Measurements from ENCODE around the gene USP6.
"Not testable (repeated sequence)": the region's sequence is repeated elsewhere in the genome, so short reads cannot be mapped to it uniquely, and the experiment has no call there.

Gene USP6

GRCh38 chr17:5164436-5164835 is 48.6 kb downstream of the USP6 start:
- no peak overlapping the region for H3K27ac ChIP-seq
- no peaks in the 10 kb centered on the region for H3K36me3 ChIP-seq
- H3K4me3 ChIP-seq: no peak overlapping the region
- DNase-seq: no peak
- intact Hi-C loops (cut with DNase I; ENCODE audit: low total_unique reads): no loop called here
- no peaks in the 10 kb centered on the region for H3K27me3 ChIP-seq
- no peaks in the 10 kb centered on the region for H3K4me1 ChIP-seq
- no peak for TF ChIP-seq CTCF (IDR thresholded peaks at IDR 0.05)
- H3K9me3 ChIP-seq: no peaks in the 10 kb centered on the region

- intact Hi-C loops (cut with DNase I; ENCODE audit: low total_unique reads); H3K27ac ChIP-seq; H3K9me3 ChIP-seq; H3K4me3 ChIP-seq; H3K36me3 ChIP-seq; H3K27me3 ChIP-seq; H3K4me1 ChIP-seq; DNase-seq: not testable (repeated sequence)
These were observed 50.1 kb downstream of the USP6 start for GRCh38 chr17:5165791-5166564.

- H3K27me3 ChIP-seq; H3K4me1 ChIP-seq; intact Hi-C loops (cut with DNase I; ENCODE audit: low total_unique reads); H3K4me3 ChIP-seq; DNase-seq; H3K27ac ChIP-seq: not testable (repeated sequence)
- peaks cover 31 to 57% (median 45%) of the 10 kb centered on the region in 3 donors for H3K36me3 ChIP-seq
- peaks cover 20 to 82% (median 51%) of the 10 kb centered on the region in 3 donors for H3K9me3 ChIP-seq
These were observed 59.2 kb downstream of the USP6 start for GRCh38 chr17:5175027-5175426.

GRCh38 chr17:5179003-5179402 is 63.2 kb downstream of the USP6 start:
- DNase-seq: no peak
- no peak for TF ChIP-seq CTCF (IDR thresholded peaks at IDR 0.05)
- intact Hi-C loops (cut with DNase I; ENCODE audit: low total_unique reads): no loop called here
- Histone ChIP-seq H3K4me3 (no peak overlapping the region), H3K9me3 (peaks cover 47 to 94% (median 82%) of the 10 kb centered on the region in 3 donors), H3K27ac (no peak overlapping the region), H3K4me1 (no peaks in the 10 kb centered on the region), H3K36me3 (peaks cover 42 to 90% (median 70%) of the 10 kb centered on the region in 3 donors), H3K27me3 (no peaks in the 10 kb centered on the region)

- no peak for TF ChIP-seq CTCF (IDR thresholded peaks at IDR 0.05)
- H3K4me1 ChIP-seq: no peaks in the 10 kb centered on the region
- H3K4me3 ChIP-seq: no peak overlapping the region
- no peak for DNase-seq
- H3K9me3 ChIP-seq: peaks cover 51 to 98% (median 93%) of the 10 kb centered on the region in 3 donors
- H3K27ac ChIP-seq: no peak overlapping the region
- H3K36me3 ChIP-seq: peaks cover 47 to 91% (median 69%) of the 10 kb centered on the region in 3 donors
- intact Hi-C loops (cut with DNase I; ENCODE audit: low total_unique reads): no loop called here
- H3K27me3 ChIP-seq: no peaks in the 10 kb centered on the region
These were observed 65.9 kb downstream of the USP6 start for GRCh38 chr17:5181509-5182305.

- H3K27me3 ChIP-seq: no peaks in the 10 kb centered on the region
- no peaks in the 10 kb centered on the region for H3K4me1 ChIP-seq
- no peak for TF ChIP-seq CTCF (IDR thresholded peaks at IDR 0.05)
- peaks cover 48 to 91% (median 69%) of the 10 kb centered on the region in 3 donors for H3K36me3 ChIP-seq
- H3K27ac ChIP-seq: no peak overlapping the region
- H3K9me3 ChIP-seq: peaks cover 43 to 98% (median 93%) of the 10 kb centered on the region in 3 donors
- H3K4me3 ChIP-seq: no peak overlapping the region
- intact Hi-C loops (cut with DNase I; ENCODE audit: low total_unique reads): no loop called here
- no peak for DNase-seq
These were observed 67.0 kb downstream of the USP6 start for GRCh38 chr17:5182597-5183409.
